HG02678 (cell line): ENCODE data around the gene RUFY2.
"Not testable (repeated sequence)": the region's sequence is repeated elsewhere in the genome, so short reads cannot be mapped to it uniquely, and the experiment has no call there.

Experiments
- ATAC-seq: cut with Tn5 transposase; IDR thresholded peaks from one replicate; pipeline ENCODE4 v1.9.1; 2021; ENCODE audit warnings: mild to moderate bottlenecking, moderate library complexity; ENCODE audit not compliant: unreplicated experiment

Gene RUFY2

DNA sequence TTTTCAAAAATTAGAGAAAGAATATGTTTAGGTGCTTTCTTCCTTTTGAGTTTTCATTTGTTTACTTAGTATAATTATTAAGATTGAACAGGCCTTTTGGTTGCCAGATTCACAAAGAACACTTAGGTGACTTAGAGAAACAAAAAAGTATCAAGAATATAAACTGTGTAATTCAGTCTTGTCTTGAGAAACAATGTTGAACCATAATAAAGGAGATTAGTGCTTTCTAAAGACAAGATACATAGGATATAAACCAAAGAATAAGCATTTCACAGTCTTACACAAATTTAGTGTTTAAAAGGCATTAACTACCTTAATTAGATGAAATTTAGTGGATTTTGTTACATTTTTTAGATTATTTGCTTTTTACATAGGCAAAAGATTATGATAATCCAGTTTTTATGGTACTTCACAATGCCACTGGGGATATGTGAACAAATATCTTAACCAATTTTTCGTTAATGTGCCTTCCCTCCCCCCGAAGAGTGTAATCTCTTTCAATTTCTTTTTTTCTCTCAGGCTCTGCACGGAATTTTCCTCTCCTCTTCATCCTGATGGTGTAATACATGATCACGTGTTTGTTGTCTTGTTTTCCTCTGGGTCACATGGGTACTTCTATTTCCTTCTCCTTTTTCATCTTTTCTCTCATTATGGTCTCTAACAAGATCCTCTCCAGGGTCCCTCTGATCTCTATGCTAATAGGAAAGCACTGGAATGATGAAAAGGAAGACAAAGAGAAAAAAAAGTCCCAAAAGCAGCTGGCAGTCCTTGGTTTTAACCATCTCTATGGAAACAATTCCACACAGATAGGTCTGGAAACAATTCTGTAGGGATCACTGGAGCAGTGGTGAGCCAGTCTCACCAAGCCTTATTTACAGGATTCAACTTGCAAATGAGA is 78.9 kb downstream of the RUFY2 start:
- no peak for ATAC-seq

DNA sequence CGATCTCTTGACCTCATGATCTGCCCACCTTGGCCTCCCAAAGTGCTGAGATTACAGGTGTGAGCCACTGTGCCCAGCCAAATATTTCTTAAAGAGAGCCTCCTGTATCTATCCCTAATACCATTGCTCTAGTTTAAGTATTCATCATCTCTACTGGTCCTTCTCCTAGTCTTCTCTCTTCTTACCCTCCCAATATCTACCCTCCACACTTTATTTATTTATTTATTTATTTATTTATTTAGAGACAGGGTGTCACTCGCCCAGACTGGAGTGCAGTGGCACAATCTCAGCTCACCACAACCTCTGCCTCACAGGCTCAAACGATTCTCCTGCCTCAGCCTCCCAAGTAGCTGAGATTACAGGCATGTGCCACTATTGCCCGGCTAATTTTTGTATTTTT is 82.7 kb downstream of the RUFY2 start:
- not testable (repeated sequence) for ATAC-seq

DNA sequence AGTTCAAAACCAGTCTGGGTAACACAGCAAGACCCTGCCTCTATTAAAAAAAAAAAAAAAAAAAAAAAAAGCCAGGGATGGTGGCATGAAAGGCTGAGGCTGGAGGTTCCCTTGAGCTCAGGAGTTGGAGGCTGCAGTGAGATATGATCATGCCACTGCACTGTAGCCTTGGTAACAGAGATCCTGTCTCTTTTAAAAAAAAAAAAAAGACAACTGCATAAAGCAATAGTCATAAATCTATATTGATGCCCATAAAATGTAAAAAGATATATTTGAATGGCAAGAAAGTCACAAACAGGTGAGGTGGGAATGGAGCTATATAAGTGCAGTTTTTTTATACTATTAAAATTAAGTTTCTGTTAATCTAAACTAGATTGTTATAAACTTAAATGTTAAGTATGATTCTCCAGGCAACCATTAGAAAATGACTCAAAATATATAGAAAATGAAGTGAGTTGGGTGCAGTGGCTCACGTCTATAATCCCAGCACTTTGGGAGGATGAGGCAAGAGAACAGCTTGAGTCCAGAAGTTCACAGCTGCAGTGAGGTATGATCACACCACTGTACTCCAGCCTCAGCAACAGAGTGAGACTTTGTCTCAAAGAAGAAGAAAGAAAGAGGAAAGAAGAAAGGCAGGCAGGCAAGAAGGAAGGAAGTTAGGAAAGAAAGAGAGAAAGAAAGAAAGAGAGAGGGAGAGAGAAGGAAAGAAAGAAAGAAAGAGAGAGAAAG is 88.6 kb downstream of the RUFY2 start:
- no peak for ATAC-seq

DNA sequence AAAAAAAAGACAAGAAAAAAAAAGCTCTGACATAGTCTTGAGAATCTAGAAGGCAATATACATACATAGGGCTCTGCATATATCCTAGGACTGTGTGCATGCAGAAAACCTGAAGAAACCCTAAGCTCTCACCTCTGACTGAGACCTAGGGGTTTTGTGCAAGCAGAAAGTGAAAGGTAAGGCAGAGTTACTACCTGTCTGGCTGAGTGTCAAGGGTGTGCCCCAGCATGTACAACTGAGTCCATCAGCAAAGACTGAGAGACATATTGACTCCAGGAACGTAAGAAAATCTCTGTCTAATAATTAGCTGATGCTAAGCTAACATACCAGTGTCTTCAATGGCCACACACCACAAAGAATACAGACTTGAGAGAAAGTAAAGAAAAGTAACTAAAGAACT is 91.5 kb downstream of the RUFY2 start:
- ATAC-seq, result no peak

DNA sequence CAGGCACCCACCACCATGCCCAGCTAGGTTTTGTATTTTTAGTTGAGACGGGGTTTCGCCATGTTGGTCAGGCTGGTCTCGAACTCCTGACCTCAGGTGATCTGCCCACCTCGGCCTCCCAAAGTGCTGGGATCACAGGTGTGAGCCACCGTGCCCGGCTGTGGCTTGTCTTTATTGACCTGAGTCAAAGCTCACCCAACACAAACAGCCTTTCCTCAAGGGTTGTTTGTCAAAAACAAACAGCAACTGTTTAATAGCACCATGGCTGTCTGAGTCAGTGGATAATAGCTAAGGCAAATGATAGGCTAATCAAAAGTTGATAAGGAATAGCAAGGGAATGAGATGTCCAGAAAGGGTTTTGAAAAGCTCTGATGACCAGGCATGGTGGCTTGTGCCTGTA is 92.1 kb downstream of the RUFY2 start:
- not testable (repeated sequence) for ATAC-seq

DNA sequence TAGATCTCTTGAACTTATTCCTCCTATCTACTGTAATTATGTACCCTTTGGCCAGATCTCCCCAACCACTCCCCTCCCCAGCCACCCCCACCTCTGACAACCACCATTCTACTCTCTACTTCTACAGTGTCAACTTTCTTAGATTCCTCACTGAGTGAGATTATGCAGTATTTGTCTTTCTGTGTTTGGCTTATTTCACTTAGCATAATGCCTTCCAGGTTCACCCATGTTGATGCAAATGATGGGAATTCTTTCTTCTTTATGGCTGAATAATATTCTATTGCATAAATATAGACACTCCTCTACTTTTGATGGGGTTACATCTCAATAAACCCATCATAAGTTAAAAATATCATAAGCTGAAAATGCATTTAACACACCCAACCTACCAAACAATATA is 96.5 kb downstream of the RUFY2 start:
- no peak for ATAC-seq

DNA sequence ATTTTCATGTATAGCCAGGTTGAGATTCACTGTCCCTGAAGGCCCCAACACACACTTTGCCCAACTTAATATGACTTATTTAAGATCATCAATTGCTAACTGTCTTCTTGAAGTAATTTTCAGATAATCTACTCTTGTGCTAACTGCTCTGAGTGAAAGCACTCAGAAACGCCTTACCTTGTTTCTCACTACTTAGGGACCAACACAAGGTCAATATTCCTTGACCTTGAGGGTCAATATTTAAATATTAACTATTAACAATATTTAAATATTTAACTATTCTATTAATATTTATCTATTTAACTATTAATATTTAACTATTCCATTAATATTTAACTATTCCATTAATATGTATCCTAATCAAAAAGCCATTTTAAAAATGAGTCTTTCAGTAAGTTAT is 101.2 kb downstream of the RUFY2 start:
- no peak for ATAC-seq

DNA sequence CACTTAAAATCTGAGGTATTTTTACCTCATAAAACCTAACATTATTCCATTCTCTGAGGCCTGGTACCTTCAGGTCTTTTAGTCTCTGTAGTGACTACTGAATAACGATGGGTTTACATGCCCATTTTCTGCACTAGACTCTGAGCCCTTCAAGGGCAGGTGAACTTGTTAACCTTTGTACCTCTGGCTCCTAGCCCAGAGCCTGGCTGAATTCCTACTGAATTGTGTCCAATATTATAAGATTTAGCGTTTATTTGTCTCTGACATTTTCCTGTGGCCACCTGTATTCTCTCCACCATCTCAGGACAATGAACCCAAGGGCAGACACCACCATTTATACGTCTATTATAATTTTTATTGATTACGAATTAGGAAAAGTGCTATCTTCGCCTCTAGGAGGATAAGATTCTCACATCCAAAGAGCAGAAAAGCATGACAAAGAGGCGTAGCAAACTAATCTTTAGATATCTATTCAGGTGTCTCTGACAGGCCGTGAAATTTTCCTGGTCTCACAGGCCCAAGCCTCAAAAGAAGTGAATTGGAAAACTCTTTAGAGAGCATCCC is 103.1 kb downstream of the RUFY2 start:
- no peak for ATAC-seq

DNA sequence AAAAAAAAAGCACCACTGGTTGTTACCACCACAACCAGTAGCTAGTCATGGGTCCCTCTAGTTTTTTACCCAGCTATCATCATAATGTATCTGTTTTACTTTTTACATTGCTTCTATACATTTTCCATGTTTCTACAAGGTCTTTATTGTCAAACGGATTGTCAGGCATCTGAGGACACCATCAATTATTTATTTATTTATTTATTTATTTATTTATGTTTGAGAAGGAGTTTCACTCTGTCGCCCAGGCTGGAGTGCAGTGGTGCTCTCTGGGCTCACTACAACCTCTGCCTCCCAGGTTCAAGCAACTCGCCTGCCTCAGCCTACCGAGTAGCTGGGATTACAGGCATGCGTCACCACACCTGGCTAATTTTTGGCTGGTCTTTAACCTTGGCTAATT is 104.2 kb downstream of the RUFY2 start:
- ATAC-seq, result no peak

DNA sequence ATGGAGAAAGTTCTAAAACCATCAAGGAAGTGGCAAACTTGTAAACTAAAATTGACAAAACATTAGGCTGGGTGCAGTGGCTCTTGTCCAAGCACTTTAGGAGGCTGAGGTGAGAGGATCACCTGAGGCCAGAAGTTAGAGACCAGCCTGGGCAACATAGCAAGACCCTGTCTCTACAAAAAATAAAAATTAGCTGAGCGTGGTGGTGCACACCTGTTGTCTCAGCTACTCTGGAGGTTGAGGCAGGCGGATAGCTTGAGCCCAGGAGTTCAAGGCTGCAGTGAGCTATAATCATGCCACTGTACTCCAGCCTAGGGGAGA is 104.6 kb downstream of the RUFY2 start:
- no peak for ATAC-seq

DNA sequence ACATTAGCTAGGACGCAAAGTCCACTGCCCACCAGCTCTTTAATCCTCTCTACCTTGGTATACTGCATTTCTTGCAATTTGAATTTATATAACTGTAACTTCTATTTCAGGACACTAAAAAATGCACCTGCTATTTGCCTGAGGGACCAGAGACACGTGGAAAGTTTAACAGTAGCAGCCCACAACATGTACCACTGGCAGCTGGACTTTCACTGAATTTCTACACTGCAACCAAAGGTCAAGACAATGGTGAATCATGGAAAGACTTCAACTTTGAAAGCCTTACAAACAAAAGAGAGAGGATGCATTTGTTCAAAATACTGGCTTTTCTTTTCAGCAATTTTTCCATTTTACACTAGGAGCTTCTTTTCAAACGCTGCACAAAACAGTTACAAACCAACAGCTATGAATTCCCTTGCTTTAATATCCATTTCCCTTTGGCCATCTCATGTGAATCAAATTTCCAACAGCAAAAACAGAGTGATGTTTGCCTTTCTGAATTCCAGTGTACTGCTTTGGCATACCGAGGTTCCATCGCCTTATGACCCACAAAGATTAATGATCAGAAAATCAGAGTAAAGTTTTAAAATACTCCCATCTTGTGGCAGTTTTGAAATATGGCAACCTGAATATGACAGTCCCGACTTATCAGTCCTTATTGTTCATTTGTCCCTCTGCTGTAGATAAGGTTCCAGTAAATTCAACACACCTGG is 105.1 kb downstream of the RUFY2 start:
- peak; percentile 47 for ATAC-seq

DNA sequence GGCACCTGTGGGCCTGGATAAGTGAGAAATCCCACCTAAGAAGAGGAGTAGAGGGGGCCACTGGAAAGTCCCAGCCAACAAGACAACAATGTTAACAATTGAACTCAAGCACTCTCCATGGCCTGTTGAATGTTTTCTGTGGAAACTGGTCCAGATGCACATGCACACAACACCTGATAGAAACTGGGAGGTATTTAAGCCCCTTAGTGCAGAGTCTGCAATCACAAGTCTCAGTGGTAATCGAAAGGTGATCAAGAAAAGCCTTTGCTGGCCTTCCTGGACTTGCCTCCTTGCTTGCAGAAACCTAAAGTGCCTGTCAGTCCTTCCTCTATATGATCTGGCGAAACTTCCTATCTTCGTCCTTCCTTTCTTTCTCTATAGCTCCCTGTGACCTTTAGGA is 105.8 kb downstream of the RUFY2 start:
- ATAC-seq, result no peak

DNA sequence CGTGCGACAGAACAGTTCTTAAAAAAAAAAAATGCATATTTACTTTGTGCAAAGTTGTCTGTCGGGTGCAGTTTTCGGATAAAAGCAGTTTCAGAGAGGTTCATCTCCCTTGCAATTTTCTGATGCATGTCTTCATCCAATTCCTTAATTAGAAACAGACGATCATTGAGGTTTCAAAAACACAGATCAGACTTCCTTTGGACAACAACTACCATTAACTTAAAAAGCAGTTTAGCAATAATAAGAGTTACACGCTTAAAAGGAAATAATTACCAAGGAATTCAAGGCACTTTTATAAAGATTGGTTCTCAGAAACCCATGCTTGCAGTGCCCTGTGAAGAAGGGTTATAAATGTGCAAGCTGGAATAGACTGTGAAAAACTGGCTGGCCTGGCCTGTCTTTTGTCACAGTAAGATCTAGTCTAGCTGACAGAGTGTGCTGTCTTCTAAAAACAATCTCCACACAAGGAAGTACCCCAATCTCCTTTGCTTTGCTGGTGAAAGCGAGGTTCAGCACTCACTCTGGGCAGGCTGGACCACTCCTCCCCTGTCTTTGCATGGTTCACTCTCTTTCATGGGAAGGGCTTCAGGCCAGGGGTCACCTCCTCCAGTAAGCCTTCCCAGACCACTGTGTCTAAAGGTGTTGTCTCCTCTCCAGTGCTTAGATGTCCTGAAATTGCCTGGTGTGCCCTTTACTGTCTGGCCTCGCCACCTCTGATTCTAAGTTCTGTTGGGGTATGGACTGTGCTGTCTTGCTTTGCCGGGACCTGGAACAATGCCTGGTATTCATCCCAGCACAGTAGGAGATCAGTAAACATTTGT is 110.0 kb downstream of the RUFY2 start:
- no peak for ATAC-seq
